Hepatocyte (in vitro differentiated cells): ENCODE results near the gene RNLS. TPM values are rescaled to one million over a fixed set of nuclear protein-coding genes. Genes with fewer than 3 reads are reported as not detected.

ENCODE experiments used
- DNase-seq: peaks from one replicate; pipeline ENCODE4 v3.0.0-alpha.2; 2016; ENCODE audit warnings: low spot score
- H2AFZ ChIP-seq: fragments of 200-600 bp; sonication (generic); 2 replicates; pipeline ENCODE4 v1.6.0; 2016; ENCODE audit warnings: antibody characterized with exemption, mild to moderate bottlenecking
- H3K27ac ChIP-seq: fragments of 200-600 bp; sonication (generic); 2 replicates; pipeline ENCODE4 v1.5.1; 2016; ENCODE audit warnings: mild to moderate bottlenecking
- H3K27me3 ChIP-seq: fragments of 200-600 bp; sonication (generic); 2 replicates; pipeline ENCODE4 v1.6.1; 2016
- H3K36me3 ChIP-seq: fragments of 200-600 bp; sonication (generic); replicated peaks from 2 replicates; pipeline ENCODE4 v1.5.1; 2016; ENCODE audit warnings: low read depth; ENCODE audit not compliant: insufficient read depth
- H3K4me1 ChIP-seq: fragments of 200-600 bp; sonication (generic); 2 replicates; pipeline ENCODE4 v1.5.1; 2016; ENCODE audit warnings: mild to moderate bottlenecking, moderate library complexity; ENCODE audit not compliant: insufficient read depth
- H3K4me2 ChIP-seq: fragments of 200-600 bp; sonication (generic); 2 replicates; pipeline ENCODE4 v1.6.0; 2016
- H3K4me3 ChIP-seq: fragments of 200-600 bp; sonication (generic); 2 replicates; pipeline ENCODE4 v1.5.1; 2016; ENCODE audit warnings: mild to moderate bottlenecking
- H3K79me2 ChIP-seq: fragments of 200-600 bp; sonication (generic); 2 replicates; pipeline ENCODE4 v1.6.0; 2017; ENCODE audit warnings: mild to moderate bottlenecking
- H3K9me2 ChIP-seq: fragments of 200-600 bp; sonication (generic); replicated peaks from 2 replicates; pipeline ENCODE4 v1.6.0; 2017; ENCODE audit warnings: mild to moderate bottlenecking; ENCODE audit not compliant: insufficient read depth
- H3K9me3 ChIP-seq: fragments of 200-600 bp; sonication (generic); 2 replicates; pipeline ENCODE4 v1.5.1; 2016; ENCODE audit warnings: low read depth, mild to moderate bottlenecking
- H4K20me1 ChIP-seq: fragments of 200-600 bp; sonication (generic); 2 replicates; pipeline ENCODE4 v1.6.0; 2016; ENCODE audit warnings: mild to moderate bottlenecking; ENCODE audit not compliant: insufficient read depth, poor library complexity, severe bottlenecking
- EZH2 ChIP-seq: fragments of 200-600 bp; sonication (generic); IDR thresholded peaks from 2 replicates; pipeline ENCODE4 v1.6.1; 2016; ENCODE audit warnings: antibody characterized with exemption, mild to moderate bottlenecking, borderline replicate concordance
- EZH2phosphoT487 ChIP-seq: fragments of 200-600 bp; sonication (generic); IDR thresholded peaks from one replicate; pipeline ENCODE4 v1.6.1; 2018; ENCODE audit warnings: antibody characterized with exemption, mild to moderate bottlenecking, low read depth, moderate library complexity; ENCODE audit not compliant: unreplicated experiment, severe bottlenecking
- WGBS: methylation state at CpG from one replicate; pipeline ENCODE4 v1.1.6; 2016; ENCODE audit warnings: low lambda C conversion rate; ENCODE audit errors: missing lambda C conversion rate; 5-methylcytosine and 5-hydroxymethylcytosine counted together
- polyA plus RNA-seq: library from polyadenylated mRNA; unstranded; fragments of >200 nt; fragmentation: Nextera tagmentation; extraction: Ambion mirVana; gene quantifications from 2 replicates; pipeline ENCODE4 v1.2.1, GENCODE V29; 2016
- total RNA-seq: library from RNA; depleted of rRNA; stranded (reverse); fragments of >200 nt; gene quantifications from 2 replicates; pipeline ENCODE4 v1.2.3, GENCODE V29; 2014
- TF ChIP-seq, protein P1 (sequence below): fragments of 200-600 bp; sonication (generic); IDR thresholded peaks from 2 replicates; pipeline ENCODE4 v1.5.1; 2016; ENCODE audit warnings: antibody characterized with exemption, mild to moderate bottlenecking; ENCODE audit not compliant: poor library complexity

Gene RNLS
- total and polyA plus RNA-seq, 2 experiments from 2014 or later = 12.8 to 14.9 TPM

DNA sequence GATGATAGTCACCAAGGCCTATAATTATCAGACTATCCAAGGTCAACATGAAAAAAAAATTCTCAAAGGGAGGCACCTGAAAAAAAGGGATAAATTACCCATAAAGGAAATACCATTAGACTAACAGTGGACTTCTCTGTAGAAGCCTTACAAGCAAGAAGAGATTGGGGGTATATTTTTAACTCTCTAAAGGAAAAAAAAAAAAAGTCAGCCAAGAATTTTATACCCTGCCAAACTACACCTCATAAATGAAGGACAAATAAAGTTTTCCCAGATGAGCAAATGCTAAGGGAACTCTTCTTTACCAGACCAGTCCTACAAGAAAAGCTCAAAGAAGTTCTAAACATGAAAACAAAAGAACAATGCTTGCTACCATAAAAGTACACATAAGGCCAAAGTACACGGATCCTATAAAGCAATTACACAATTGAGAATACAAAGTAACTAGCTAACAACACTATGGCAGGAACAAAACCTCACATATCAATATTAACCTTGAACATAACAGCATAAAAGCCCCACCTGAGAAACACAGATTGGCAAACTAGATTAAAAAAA, 263.1 kb downstream of the RNLS start:
- Histone ChIP-seq H2AFZ (no peak overlapping the region), H4K20me1 (no peaks in the 10 kb centered on the region), H3K27ac (no peak overlapping the region), H3K4me3 (no peak overlapping the region), H3K4me2 (no peak overlapping the region), H3K4me1 (no peaks in the 10 kb centered on the region), H3K27me3 (no peaks in the 10 kb centered on the region), H3K36me3 (no peaks in the 10 kb centered on the region), H3K79me2 (no peaks in the 10 kb centered on the region), H3K9me3 (peaks cover 19% of the 10 kb centered on the region), H3K9me2 (no peaks in the 10 kb centered on the region)
- no peak for DNase-seq
- WGBS = 88% methylated on average over 1 of the region's 1 CpG
- TF ChIP-seq, protein P1, sequence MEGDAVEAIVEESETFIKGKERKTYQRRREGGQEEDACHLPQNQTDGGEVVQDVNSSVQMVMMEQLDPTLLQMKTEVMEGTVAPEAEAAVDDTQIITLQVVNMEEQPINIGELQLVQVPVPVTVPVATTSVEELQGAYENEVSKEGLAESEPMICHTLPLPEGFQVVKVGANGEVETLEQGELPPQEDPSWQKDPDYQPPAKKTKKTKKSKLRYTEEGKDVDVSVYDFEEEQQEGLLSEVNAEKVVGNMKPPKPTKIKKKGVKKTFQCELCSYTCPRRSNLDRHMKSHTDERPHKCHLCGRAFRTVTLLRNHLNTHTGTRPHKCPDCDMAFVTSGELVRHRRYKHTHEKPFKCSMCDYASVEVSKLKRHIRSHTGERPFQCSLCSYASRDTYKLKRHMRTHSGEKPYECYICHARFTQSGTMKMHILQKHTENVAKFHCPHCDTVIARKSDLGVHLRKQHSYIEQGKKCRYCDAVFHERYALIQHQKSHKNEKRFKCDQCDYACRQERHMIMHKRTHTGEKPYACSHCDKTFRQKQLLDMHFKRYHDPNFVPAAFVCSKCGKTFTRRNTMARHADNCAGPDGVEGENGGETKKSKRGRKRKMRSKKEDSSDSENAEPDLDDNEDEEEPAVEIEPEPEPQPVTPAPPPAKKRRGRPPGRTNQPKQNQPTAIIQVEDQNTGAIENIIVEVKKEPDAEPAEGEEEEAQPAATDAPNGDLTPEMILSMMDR = no peak
- no peak for TF ChIP-seq EZH2
- no peak for TF ChIP-seq EZH2phosphoT487

- no peak overlapping the region for H3K4me2 ChIP-seq
- no peaks in the 10 kb centered on the region for H3K79me2 ChIP-seq
- H3K9me2 ChIP-seq = no peaks in the 10 kb centered on the region
- no peak for TF ChIP-seq EZH2
- TF ChIP-seq, protein P1 = no peak
- TF ChIP-seq EZH2phosphoT487 = no peak
- DNase-seq = no peak
- H3K36me3 ChIP-seq = no peaks in the 10 kb centered on the region
- no peak overlapping the region for H3K4me3 ChIP-seq
- H4K20me1 ChIP-seq = no peaks in the 10 kb centered on the region
- H2AFZ ChIP-seq = no peak overlapping the region
- no peaks in the 10 kb centered on the region for H3K4me1 ChIP-seq
- 96% methylated on average over 2 of the region's 2 CpGs for WGBS
- no peak overlapping the region for H3K27ac ChIP-seq
- H3K27me3 ChIP-seq = no peaks in the 10 kb centered on the region
- H3K9me3 ChIP-seq = peaks cover 19% of the 10 kb centered on the region
Measured at GRCh38 chr10:88318803-88319202, 264.3 kb downstream of the RNLS start.

GRCh38 chr10:88317099-88317498, 266.0 kb downstream of the RNLS start:
- Histone ChIP-seq H3K36me3 (no peaks in the 10 kb centered on the region), H4K20me1 (no peaks in the 10 kb centered on the region), H3K9me3 (peaks cover 19% of the 10 kb centered on the region), H3K9me2 (no peaks in the 10 kb centered on the region), H3K4me3 (no peak overlapping the region), H3K27ac (no peak overlapping the region), H3K27me3 (no peaks in the 10 kb centered on the region), H3K79me2 (no peaks in the 10 kb centered on the region), H2AFZ (no peak overlapping the region), H3K4me2 (no peak overlapping the region), H3K4me1 (no peaks in the 10 kb centered on the region)
- no peak for DNase-seq
- no peak for TF ChIP-seq EZH2

- Histone ChIP-seq H3K27ac (no peak overlapping the region), H3K36me3 (no peaks in the 10 kb centered on the region), H3K79me2 (no peaks in the 10 kb centered on the region), H3K4me2 (no peak overlapping the region), H3K9me2 (no peaks in the 10 kb centered on the region), H3K9me3 (peaks cover 19% of the 10 kb centered on the region), H3K4me1 (no peaks in the 10 kb centered on the region), H2AFZ (no peak overlapping the region), H3K27me3 (no peaks in the 10 kb centered on the region), H4K20me1 (no peaks in the 10 kb centered on the region), H3K4me3 (no peak overlapping the region)
- WGBS = 62% methylated on average over 4 of the region's 4 CpGs
- TF ChIP-seq EZH2phosphoT487 (no peak), EZH2 (no peak)
- TF ChIP-seq, protein P1 = no peak
- no peak for DNase-seq
Measured at GRCh38 chr10:88316292-88316861, 266.7 kb downstream of the RNLS start.
